ENCODE measurements around the gene WASHC1. TPM values are rescaled to one million over a fixed set of nuclear protein-coding genes. Genes with fewer than 3 reads are reported as not detected.
"Not testable (repeated sequence)": the region's sequence is repeated elsewhere in the genome, so short reads cannot be mapped to it uniquely, and the experiment has no call there.

WASHC1 gene
- total RNA-seq, 2 donors from 2014 or later = 6.2 to 15.5 TPM

DNA sequence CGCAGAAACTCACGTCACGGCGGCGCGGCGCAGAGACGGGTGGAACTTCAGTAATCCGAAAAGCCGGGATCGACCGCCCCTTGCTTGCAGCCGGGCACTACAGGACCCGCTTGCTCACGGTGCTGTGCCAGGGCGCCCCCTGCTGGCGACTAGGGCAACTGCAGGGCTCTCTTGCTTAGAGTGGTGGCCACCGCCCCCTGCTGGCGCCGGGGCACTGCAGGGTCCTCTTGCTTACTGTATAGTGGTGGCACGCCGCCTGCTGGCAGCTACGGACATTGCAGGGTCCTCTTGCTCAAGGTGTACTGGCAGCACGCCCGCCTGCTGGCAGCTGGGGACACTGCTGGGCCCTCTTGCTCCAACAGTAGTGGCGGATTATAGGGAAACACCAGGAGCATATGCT lies 18.1 kb downstream of the WASHC1 start:
- H3K4me3 ChIP-seq; H3K27ac ChIP-seq; H3K9me3 ChIP-seq; H3K27me3 ChIP-seq; intact Hi-C loops (cut with DNase I); H3K36me3 ChIP-seq (replicated peaks in 1 of 2; ENCODE audit: insufficient read depth in 1 of 2, low read depth in 2 of 2); H3K4me1 ChIP-seq: not testable (repeated sequence)
- 38% methylated on average over 8 of the region's 26 CpGs; no CpG with 5 or more reads in 1 of the 2 donors for WGBS, 2 donors
- DNase-seq = peak; percentile 48 to 74 (median 56)
- peak; percentile 30 for ATAC-seq
- TF ChIP-seq, protein P1, sequence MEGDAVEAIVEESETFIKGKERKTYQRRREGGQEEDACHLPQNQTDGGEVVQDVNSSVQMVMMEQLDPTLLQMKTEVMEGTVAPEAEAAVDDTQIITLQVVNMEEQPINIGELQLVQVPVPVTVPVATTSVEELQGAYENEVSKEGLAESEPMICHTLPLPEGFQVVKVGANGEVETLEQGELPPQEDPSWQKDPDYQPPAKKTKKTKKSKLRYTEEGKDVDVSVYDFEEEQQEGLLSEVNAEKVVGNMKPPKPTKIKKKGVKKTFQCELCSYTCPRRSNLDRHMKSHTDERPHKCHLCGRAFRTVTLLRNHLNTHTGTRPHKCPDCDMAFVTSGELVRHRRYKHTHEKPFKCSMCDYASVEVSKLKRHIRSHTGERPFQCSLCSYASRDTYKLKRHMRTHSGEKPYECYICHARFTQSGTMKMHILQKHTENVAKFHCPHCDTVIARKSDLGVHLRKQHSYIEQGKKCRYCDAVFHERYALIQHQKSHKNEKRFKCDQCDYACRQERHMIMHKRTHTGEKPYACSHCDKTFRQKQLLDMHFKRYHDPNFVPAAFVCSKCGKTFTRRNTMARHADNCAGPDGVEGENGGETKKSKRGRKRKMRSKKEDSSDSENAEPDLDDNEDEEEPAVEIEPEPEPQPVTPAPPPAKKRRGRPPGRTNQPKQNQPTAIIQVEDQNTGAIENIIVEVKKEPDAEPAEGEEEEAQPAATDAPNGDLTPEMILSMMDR (IDR thresholded peaks at IDR 0.05) = peak in 5 of 7 experiments; percentile 14 to 40 (median 21)

DNA sequence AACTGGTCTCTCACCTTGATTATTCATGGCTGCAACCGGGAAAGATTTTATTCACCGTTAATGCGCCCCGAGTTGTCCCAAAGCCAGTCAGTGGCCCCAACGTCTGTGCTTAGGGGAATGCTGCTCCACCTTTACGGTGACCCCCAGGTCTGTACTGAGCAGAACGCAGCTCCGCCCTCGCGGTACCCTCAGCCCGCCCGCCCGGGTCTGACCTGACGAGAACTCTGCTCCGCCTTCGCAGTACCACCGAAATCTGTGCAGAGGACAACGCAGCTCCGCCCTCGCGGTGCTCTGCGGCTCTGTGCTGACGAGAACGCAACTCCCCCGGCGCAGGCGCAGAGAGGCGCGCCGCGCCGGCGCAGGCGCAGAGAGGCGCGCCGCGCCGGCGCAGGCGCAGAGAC lies 18.6 kb downstream of the WASHC1 start:
- H3K4me3 ChIP-seq; H3K27ac ChIP-seq; H3K4me1 ChIP-seq; H3K9me3 ChIP-seq; H3K27me3 ChIP-seq; H3K36me3 ChIP-seq (replicated peaks in 1 of 2; ENCODE audit: insufficient read depth in 1 of 2, low read depth in 2 of 2); intact Hi-C loops (cut with DNase I): not testable (repeated sequence)
- DNase-seq (peak in 3 of 4 donors; percentile 15 to 41 (median 23)), ATAC-seq (peak; percentile 27)
- WGBS, 2 donors = 66 to 73% methylated on average over 16 to 17 of the region's 41 CpGs

DNA sequence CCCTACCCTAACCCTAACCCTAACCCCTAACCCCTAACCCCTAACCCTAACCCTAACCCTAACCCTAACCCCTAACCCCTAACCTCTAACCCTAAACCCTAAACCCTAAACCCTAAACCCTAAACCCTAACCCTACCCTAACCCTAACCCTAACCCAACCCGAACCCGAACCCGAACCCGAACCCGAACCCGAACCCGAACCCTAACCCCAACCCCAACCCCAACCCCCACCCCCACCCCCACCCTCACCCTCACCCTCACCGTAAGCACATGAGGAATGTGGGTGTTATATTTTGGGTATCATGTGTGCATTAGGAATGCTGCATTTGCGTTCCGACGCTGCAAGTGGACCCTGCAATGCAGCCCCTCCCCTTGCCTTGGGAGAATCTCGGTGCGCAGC lies 19.0 kb downstream of the WASHC1 start:
- H3K4me1 ChIP-seq; H3K36me3 ChIP-seq (replicated peaks in 1 of 2; ENCODE audit: insufficient read depth in 1 of 2, low read depth in 2 of 2); H3K9me3 ChIP-seq; H3K27ac ChIP-seq; ATAC-seq; H3K27me3 ChIP-seq; intact Hi-C loops (cut with DNase I); H3K4me3 ChIP-seq: not testable (repeated sequence)
- WGBS, 2 donors = 77 to 87% methylated on average over 2 to 7 of the region's 13 CpGs
- peak in 1 of 4 donors; percentile 22 for DNase-seq

Other genes starting within 250 kb of the WASHC1 start
- under 1 TPM in 1 of 2 donors, not detected in 1; 0.99 TPM for gene FOXD4, start 89.0 kb upstream of the WASHC1 start, total RNA-seq
- gene ZNG1A, start 149.6 kb upstream of the WASHC1 start, total RNA-seq = 10 to 100 TPM; 33.7 to 64.6 TPM
- 10 to 100 TPM in 1 of 2 donors, 1 to 10 TPM in 1; 5.9 to 10.9 TPM for gene DOCK8, start 185.4 kb upstream of the WASHC1 start, total RNA-seq